ENCODE results near the gene OR8H3.

GRCh38 chr11:56151376-56151775 is 29.2 kb downstream of the OR8H3 start:
- TF ChIP-seq CTCF (IDR thresholded peaks at IDR 0.05 in 2 of 3, conservative IDR thresholded peaks at IDR 0.05 in 1 of 3; ENCODE audit: borderline replicate concordance in 1 of 3, insufficient read depth in 1 of 3, low read depth in 2 of 3, low read length in 2 of 3) = no peak
- TF ChIP-seq TCF7L2 (IDR thresholded peaks at IDR 0.05; ENCODE audit: borderline replicate concordance, extremely low read depth, insufficient read depth, insufficient read length) = no peak
